ENCODE data around the gene SBK1. TPM values are rescaled to one million over a fixed set of nuclear protein-coding genes. Genes with fewer than 3 reads are reported as not detected.

The SBK1 gene
- polyA plus RNA-seq (2012; ENCODE audit: insufficient read length, low read depth) = 1.0 TPM

GRCh38 chr16:28291651-28292626 is at the start of gene SBK1:
SBK1 (plus strand) TSS chr16:28292525; CDS start chr16:28317392, 24,867 bp downstream.
- TF ChIP-seq POLR2AphosphoS5 (IDR thresholded peaks at IDR 0.05; ENCODE audit: low read depth, low read length) (no peak; the same call in 1 of the 2 replicates), FOXP2 (optimal IDR thresholded peaks at IDR 0.05; ENCODE audit: borderline replicate concordance, extremely low read depth, extremely low read length, insufficient read depth) (peak; percentile 19)

GRCh38 chr16:28250999-28251398 is 41.3 kb upstream of the SBK1 start:
- no peak for TF ChIP-seq REST (IDR thresholded peaks at IDR 0.05; ENCODE audit: insufficient read depth in 1 of 2, low read depth in 2 of 2, low read length in 2 of 2)
- TF ChIP-seq FOXP2 (optimal IDR thresholded peaks at IDR 0.05; ENCODE audit: borderline replicate concordance, extremely low read depth, extremely low read length, insufficient read depth) = no peak
- TF ChIP-seq POLR2AphosphoS5 (IDR thresholded peaks at IDR 0.05; ENCODE audit: low read depth, low read length) = no peak
- TF ChIP-seq TAF1 (IDR thresholded peaks at IDR 0.05; ENCODE audit: borderline replicate concordance, insufficient read depth, low read length) = no peak
- TF ChIP-seq SIN3A (IDR thresholded peaks at IDR 0.05; ENCODE audit: borderline replicate concordance, insufficient read depth, low read length) = no peak

GRCh38 chr16:28254158-28254557 is 38.2 kb upstream of the SBK1 start:
- TF ChIP-seq REST (IDR thresholded peaks at IDR 0.05; ENCODE audit: insufficient read depth in 1 of 2, low read depth in 2 of 2, low read length in 2 of 2) = no peak
- no peak for TF ChIP-seq FOXP2 (optimal IDR thresholded peaks at IDR 0.05; ENCODE audit: borderline replicate concordance, extremely low read depth, extremely low read length, insufficient read depth)
- no peak for TF ChIP-seq TAF1 (IDR thresholded peaks at IDR 0.05; ENCODE audit: borderline replicate concordance, insufficient read depth, low read length)
- TF ChIP-seq POLR2AphosphoS5 (IDR thresholded peaks at IDR 0.05; ENCODE audit: low read depth, low read length) = no peak
- no peak for TF ChIP-seq SIN3A (IDR thresholded peaks at IDR 0.05; ENCODE audit: borderline replicate concordance, insufficient read depth, low read length)

GRCh38 chr16:28255838-28256237 is 36.5 kb upstream of the SBK1 start:
- no peak for TF ChIP-seq POLR2AphosphoS5 (IDR thresholded peaks at IDR 0.05; ENCODE audit: low read depth, low read length)
- no peak for TF ChIP-seq SIN3A (IDR thresholded peaks at IDR 0.05; ENCODE audit: borderline replicate concordance, insufficient read depth, low read length)
- TF ChIP-seq TAF1 (IDR thresholded peaks at IDR 0.05; ENCODE audit: borderline replicate concordance, insufficient read depth, low read length) = no peak
- TF ChIP-seq REST (IDR thresholded peaks at IDR 0.05; ENCODE audit: insufficient read depth in 1 of 2, low read depth in 2 of 2, low read length in 2 of 2) = no peak
- no peak for TF ChIP-seq FOXP2 (optimal IDR thresholded peaks at IDR 0.05; ENCODE audit: borderline replicate concordance, extremely low read depth, extremely low read length, insufficient read depth)

- TF ChIP-seq REST (IDR thresholded peaks at IDR 0.05; ENCODE audit: insufficient read depth in 1 of 2, low read depth in 2 of 2, low read length in 2 of 2) (no peak), POLR2AphosphoS5 (IDR thresholded peaks at IDR 0.05; ENCODE audit: low read depth, low read length) (no peak), TAF1 (IDR thresholded peaks at IDR 0.05; ENCODE audit: borderline replicate concordance, insufficient read depth, low read length) (no peak), FOXP2 (optimal IDR thresholded peaks at IDR 0.05; ENCODE audit: borderline replicate concordance, extremely low read depth, extremely low read length, insufficient read depth) (no peak), SIN3A (IDR thresholded peaks at IDR 0.05; ENCODE audit: borderline replicate concordance, insufficient read depth, low read length) (no peak)
Measured at GRCh38 chr16:28257256-28257655, 35.1 kb upstream of the SBK1 start.

Data from PFSK-1 (cell line).